Smooth muscle cell (in vitro differentiated cells): ENCODE data around the gene TAF4. TPM values are rescaled to one million over a fixed set of nuclear protein-coding genes. Genes with fewer than 3 reads are reported as not detected.

Source experiments
- DNase-seq: peaks from one replicate; lab custom pipeline; 2025; ENCODE audit not compliant: unreplicated experiment; lab: John Stamatoyannopoulos, UW
- H2AFZ ChIP-seq: fragments of 200-600 bp; sonication (generic); 2 replicates; pipeline ENCODE4 v1.6.0; 2016; ENCODE audit warnings: antibody characterized with exemption, low read depth, mild to moderate bottlenecking
- H3F3A ChIP-seq: fragments of 200-600 bp; sonication (generic); 2 replicates; pipeline ENCODE4 v1.6.0; 2017; ENCODE audit warnings: antibody characterized with exemption, low read depth
- H3K27ac ChIP-seq: fragments of 200-600 bp; sonication (generic); 2 replicates; pipeline ENCODE4 v1.5.1; 2016; ENCODE audit warnings: low read depth, mild to moderate bottlenecking
- H3K27me3 ChIP-seq: fragments of 200-600 bp; sonication (generic); 2 replicates; pipeline ENCODE4 v1.6.1; 2016; ENCODE audit warnings: low read depth, mild to moderate bottlenecking
- H3K36me3 ChIP-seq: fragments of 200-600 bp; sonication (generic); 2 replicates; pipeline ENCODE4 v1.5.1; 2016; ENCODE audit warnings: low read depth
- H3K4me1 ChIP-seq: fragments of 200-600 bp; sonication (generic); 2 replicates; pipeline ENCODE4 v1.5.1; 2016; ENCODE audit warnings: low read depth
- H3K4me2 ChIP-seq: fragments of 200-600 bp; sonication (generic); 2 replicates; pipeline ENCODE4 v1.6.0; 2016; ENCODE audit warnings: mild to moderate bottlenecking
- H3K4me3 ChIP-seq: fragments of 200-600 bp; sonication (generic); 2 replicates; pipeline ENCODE4 v1.5.1; 2016; ENCODE audit warnings: mild to moderate bottlenecking
- H3K79me2 ChIP-seq: fragments of 200-600 bp; sonication (generic); 2 replicates; pipeline ENCODE4 v1.6.0; 2016; ENCODE audit warnings: low read depth, mild to moderate bottlenecking
- H3K9ac ChIP-seq: fragments of 200-600 bp; sonication (generic); 2 replicates; pipeline ENCODE4 v1.6.0; 2016; ENCODE audit warnings: low read depth
- H3K9me3 ChIP-seq: fragments of 200-600 bp; sonication (generic); replicated peaks from 2 replicates; pipeline ENCODE4 v1.5.1; 2016; ENCODE audit warnings: low read depth
- H4K20me1 ChIP-seq: fragments of 200-600 bp; sonication (generic); 2 replicates; pipeline ENCODE4 v1.6.0; 2016; ENCODE audit warnings: low read depth
- CTCF ChIP-seq: fragments of 200-600 bp; sonication (generic); IDR thresholded peaks from 2 replicates; pipeline ENCODE4 v1.5.1; 2017; ENCODE audit warnings: borderline replicate concordance, mild to moderate bottlenecking, antibody characterized with exemption; ENCODE audit not compliant: insufficient read depth, poor library complexity, severe bottlenecking
- WGBS: methylation state at CpG from one replicate; pipeline ENCODE4 v1.1.7; 2016; ENCODE audit warnings: low lambda C conversion rate; 5-methylcytosine and 5-hydroxymethylcytosine counted together
- polyA plus RNA-seq: library from polyadenylated mRNA; unstranded; fragments of >200 nt; fragmentation: Nextera tagmentation; extraction: Ambion mirVana; gene quantifications from 2 replicates; pipeline ENCODE4 v1.2.1, GENCODE V29; 2016
- total RNA-seq: library from RNA; depleted of rRNA; stranded (reverse); fragments of >200 nt; gene quantifications from 2 replicates; pipeline ENCODE4 v1.2.3, GENCODE V29; 2014

Gene TAF4
- total and polyA plus RNA-seq, 2 experiments from 2014 or later = 0.67 to 8.5 TPM

GRCh38 chr20:61978491-61978890 lies 87.2 kb downstream of the TAF4 start:
- Histone ChIP-seq H3K9me3 (no peaks in the 10 kb centered on the region), H3K27ac (no peak overlapping the region), H2AFZ (no peak overlapping the region), H3K4me3 (no peak overlapping the region), H3K36me3 (no peaks in the 10 kb centered on the region), H3K4me2 (no peak overlapping the region), H3K27me3 (no peaks in the 10 kb centered on the region), H3K79me2 (no peaks in the 10 kb centered on the region), H4K20me1 (peaks cover 10% of the 10 kb centered on the region), H3K9ac (no peak overlapping the region), H3K4me1 (no peaks in the 10 kb centered on the region), H3F3A (no peaks in the 10 kb centered on the region)
- DNase-seq = no peak
- TF ChIP-seq CTCF = no peak
- WGBS = 99% methylated on average over 13 of the region's 20 CpGs

GRCh38 chr20:61977419-61977786 lies 88.3 kb downstream of the TAF4 start:
- DNase-seq = no peak

GRCh38 chr20:61976644-61977418 lies 88.8 kb downstream of the TAF4 start:
- Histone ChIP-seq H3K27ac (no peak overlapping the region), H3K27me3 (no peaks in the 10 kb centered on the region), H3F3A (no peaks in the 10 kb centered on the region), H3K4me1 (no peaks in the 10 kb centered on the region), H3K4me3 (no peak overlapping the region), H4K20me1 (peaks cover 10% of the 10 kb centered on the region), H3K36me3 (no peaks in the 10 kb centered on the region), H3K79me2 (no peaks in the 10 kb centered on the region), H3K9me3 (no peaks in the 10 kb centered on the region), H3K4me2 (no peak overlapping the region), H3K9ac (no peak overlapping the region), H2AFZ (no peak overlapping the region)
- DNase-seq = no peak
- 94% methylated on average over 26 of the region's 45 CpGs for WGBS
- TF ChIP-seq CTCF = no peak

More at GRCh38 chr20:61977419-61977786, 88.3 kb downstream of the TAF4 start:
- Histone ChIP-seq H3K36me3 (no peaks in the 10 kb centered on the region), H2AFZ (no peak overlapping the region), H3K4me1 (no peaks in the 10 kb centered on the region), H3F3A (no peaks in the 10 kb centered on the region), H3K27ac (no peak overlapping the region), H3K9me3 (no peaks in the 10 kb centered on the region), H4K20me1 (peaks cover 10% of the 10 kb centered on the region), H3K79me2 (no peaks in the 10 kb centered on the region), H3K4me3 (no peak overlapping the region), H3K9ac (no peak overlapping the region), H3K4me2 (no peak overlapping the region), H3K27me3 (no peaks in the 10 kb centered on the region)
- no peak for TF ChIP-seq CTCF
- WGBS = 96% methylated on average over 9 of the region's 10 CpGs

- no peak for TF ChIP-seq CTCF
- H3K4me2 ChIP-seq = no peak overlapping the region
- no peaks in the 10 kb centered on the region for H3K27me3 ChIP-seq
- no peaks in the 10 kb centered on the region for H3K79me2 ChIP-seq
- H3K4me1 ChIP-seq = no peaks in the 10 kb centered on the region
- 97% methylated on average over 9 of the region's 9 CpGs for WGBS
- H3K9me3 ChIP-seq = no peaks in the 10 kb centered on the region
- H2AFZ ChIP-seq = no peak overlapping the region
- DNase-seq = no peak
- no peak overlapping the region for H3K9ac ChIP-seq
- H3K36me3 ChIP-seq = no peaks in the 10 kb centered on the region
- H3F3A ChIP-seq = no peaks in the 10 kb centered on the region
- peaks cover 9% of the 10 kb centered on the region for H4K20me1 ChIP-seq
- no peak overlapping the region for H3K4me3 ChIP-seq
- no peak overlapping the region for H3K27ac ChIP-seq
These were observed 89.4 kb downstream of the TAF4 start for GRCh38 chr20:61976263-61976643.
